HG03460 (cell line): ENCODE measurements around the gene KRT23.

Source experiments
- ATAC-seq: cut with Tn5 transposase; IDR thresholded peaks from one replicate; pipeline ENCODE4 v1.9.1; 2021; ENCODE audit not compliant: unreplicated experiment

Gene KRT23

GRCh38 chr17:40910441-40910841 is 27.0 kb downstream of the KRT23 start:
- no peak for ATAC-seq

GRCh38 chr17:40909755-40910154 is 27.7 kb downstream of the KRT23 start:
- ATAC-seq: no peak

GRCh38 chr17:40909351-40909750 is 28.1 kb downstream of the KRT23 start:
- no peak for ATAC-seq

GRCh38 chr17:40906613-40907012 is 30.8 kb downstream of the KRT23 start:
- no peak for ATAC-seq

GRCh38 chr17:40905370-40905769 is 32.1 kb downstream of the KRT23 start:
- no peak for ATAC-seq

GRCh38 chr17:40903129-40903847 is 34.2 kb downstream of the KRT23 start:
- ATAC-seq: no peak

- ATAC-seq: no peak
Observed at GRCh38 chr17:40902498-40902897, 34.9 kb downstream of the KRT23 start.

- no peak for ATAC-seq
Observed at GRCh38 chr17:40901981-40902474, 35.4 kb downstream of the KRT23 start.

- ATAC-seq: no peak
Observed at GRCh38 chr17:40900809-40901356, 36.6 kb downstream of the KRT23 start.

- no peak for ATAC-seq
Observed at GRCh38 chr17:40896916-40897455, 40.5 kb downstream of the KRT23 start.

- ATAC-seq: no peak
Observed at GRCh38 chr17:40895106-40895730, 42.2 kb downstream of the KRT23 start.

- ATAC-seq: no peak
Observed at GRCh38 chr17:40888196-40888720, 49.2 kb downstream of the KRT23 start.

GRCh38 chr17:40886090-40886489 is 51.4 kb downstream of the KRT23 start:
- no peak for ATAC-seq

GRCh38 chr17:40884708-40885512 is 52.5 kb downstream of the KRT23 start, which contains the start of gene KRT20:
Gene KRT20, minus strand, starts transcription at chr17:40885242. Its CDS starts 57 bp downstream, at chr17:40885185.
- no peak for ATAC-seq

GRCh38 chr17:40883626-40884334 is 53.7 kb downstream of the KRT23 start:
- no peak for ATAC-seq

- ATAC-seq: no peak
Observed at GRCh38 chr17:40883031-40883430, 54.4 kb downstream of the KRT23 start.

- ATAC-seq: no peak
Observed at GRCh38 chr17:40879026-40879425, 58.4 kb downstream of the KRT23 start.

GRCh38 chr17:40878044-40878443 is 59.4 kb downstream of the KRT23 start:
- ATAC-seq: no peak

GRCh38 chr17:40873801-40874200 is 63.6 kb downstream of the KRT23 start:
- ATAC-seq: no peak

- no peak for ATAC-seq
Observed at GRCh38 chr17:40873255-40873654, 64.2 kb downstream of the KRT23 start.
